Esophagus (tissue), 2 donors: Measurements from ENCODE around the gene CATSPERD. TPM values are rescaled to one million over a fixed set of nuclear protein-coding genes. Genes with fewer than 3 reads are reported as not detected.
"Not testable (repeated sequence)": the region's sequence is repeated elsewhere in the genome, so short reads cannot be mapped to it uniquely, and the experiment has no call there.

Experiments
- H3K27ac ChIP-seq, 2 donors: one replicate each; pipeline ENCODE4 v1.5.1; 2013; ENCODE audit warnings: low read depth in 2 of 2, mild to moderate bottlenecking in 2 of 2, inconsistent platforms in 1 of 2, low read length in 1 of 2, moderate library complexity in 1 of 2
- H3K27me3 ChIP-seq, 2 donors: one replicate each; pipeline ENCODE4 v1.6.1; 2013; ENCODE audit warnings: low read length in 2 of 2, control low read depth in 1 of 2, mild to moderate bottlenecking in 1 of 2; ENCODE audit not compliant: insufficient read depth in 2 of 2, control insufficient read depth in 1 of 2
- H3K36me3 ChIP-seq, 2 donors: one replicate each; pipeline ENCODE4 v1.6.1; 2013; ENCODE audit warnings: low read length in 1 of 2; ENCODE audit not compliant: control insufficient read depth in 2 of 2, insufficient read depth in 2 of 2
- H3K4me1 ChIP-seq, 2 donors: one replicate each; pipeline ENCODE4 v1.6.1; 2013; ENCODE audit warnings: low read length in 1 of 2; ENCODE audit not compliant: control insufficient read depth in 2 of 2, insufficient read depth in 2 of 2
- H3K4me3 ChIP-seq, 2 donors: one replicate each; pipeline ENCODE4 v1.5.1; 2013; ENCODE audit warnings: low read length in 2 of 2, mild to moderate bottlenecking in 2 of 2, low read depth in 1 of 2, moderate library complexity in 1 of 2
- H3K9me3 ChIP-seq, 2 donors: one replicate each; pipeline ENCODE4 v1.6.1; 2013; ENCODE audit warnings: mild to moderate bottlenecking in 2 of 2, low read depth in 1 of 2, low read length in 1 of 2, moderate library complexity in 1 of 2; ENCODE audit not compliant: control insufficient read depth in 2 of 2, insufficient read depth in 1 of 2
- WGBS, 2 donors: extraction: QIAGEN DNeasy Blood & Tissue Kit; methylation state at CpG; one replicate each; pipeline ENCODE4 v1.1.7; 2013; 5-methylcytosine and 5-hydroxymethylcytosine counted together
- polyA plus RNA-seq, 2 donors: library from polyadenylated mRNA; stranded (reverse); fragments of 200-250 nt; gene quantifications; one replicate each; pipeline ENCODE4 v1.2.3, GENCODE V29; 2013
- donor health status: healthy with polysubstance abuse.
- donor health status: Bipolar disorder and iron deficiency.

CATSPERD gene
- polyA plus RNA-seq, 2 donors, result not detected

DNA sequence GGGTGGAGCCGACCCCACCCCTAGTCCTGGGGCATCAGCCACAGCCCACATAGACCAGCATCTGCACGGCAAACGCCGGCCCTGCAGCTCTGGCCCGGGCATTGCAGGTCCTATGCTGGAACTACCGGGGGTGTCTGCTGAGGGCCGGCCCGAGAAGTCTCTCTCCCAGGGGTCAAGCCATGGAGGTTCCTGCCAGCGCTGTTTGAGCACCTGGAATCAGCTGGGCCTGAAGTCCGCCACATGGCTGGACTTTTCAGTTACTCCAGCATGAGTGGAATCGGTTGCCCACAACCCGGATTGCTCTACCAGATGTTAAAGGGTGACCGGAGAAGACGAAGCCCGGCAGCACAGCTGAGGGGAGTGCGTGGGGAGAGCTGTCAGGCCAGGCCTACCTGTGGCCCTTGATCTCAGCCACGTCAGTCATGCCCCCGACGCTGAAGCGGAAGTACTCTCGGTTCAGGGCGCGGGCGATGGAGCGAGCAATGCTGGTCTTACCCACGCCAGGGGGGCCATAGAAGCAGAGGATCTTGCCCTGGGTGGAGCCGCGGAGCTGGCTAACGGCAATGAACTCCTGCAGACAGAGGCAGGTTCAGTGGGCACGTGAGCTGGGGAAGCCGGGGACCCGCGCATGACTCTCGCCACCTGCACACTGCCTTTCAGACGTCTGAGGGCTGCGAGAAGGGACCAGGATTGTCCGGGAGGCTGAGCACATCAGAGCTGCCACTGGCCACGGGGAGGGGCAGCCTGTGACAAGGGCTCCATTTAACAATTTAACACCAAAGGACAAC lies 21.6 kb upstream of the CATSPERD start:
- Histone ChIP-seq H3K9me3 (no peaks in the 10 kb centered on the region), H3K36me3 (peaks cover 16 to 61% of the 10 kb centered on the region in 2 donors), H3K4me1 (no peaks in the 10 kb centered on the region), H3K27ac (no peak overlapping the region), H3K27me3 (no peaks in the 10 kb centered on the region), H3K4me3 (peak overlapping the region in 1 of 2 donors; percentile 5)
- 86 to 88% methylated on average over 38 of the region's 38 CpGs for WGBS, 2 donors

DNA sequence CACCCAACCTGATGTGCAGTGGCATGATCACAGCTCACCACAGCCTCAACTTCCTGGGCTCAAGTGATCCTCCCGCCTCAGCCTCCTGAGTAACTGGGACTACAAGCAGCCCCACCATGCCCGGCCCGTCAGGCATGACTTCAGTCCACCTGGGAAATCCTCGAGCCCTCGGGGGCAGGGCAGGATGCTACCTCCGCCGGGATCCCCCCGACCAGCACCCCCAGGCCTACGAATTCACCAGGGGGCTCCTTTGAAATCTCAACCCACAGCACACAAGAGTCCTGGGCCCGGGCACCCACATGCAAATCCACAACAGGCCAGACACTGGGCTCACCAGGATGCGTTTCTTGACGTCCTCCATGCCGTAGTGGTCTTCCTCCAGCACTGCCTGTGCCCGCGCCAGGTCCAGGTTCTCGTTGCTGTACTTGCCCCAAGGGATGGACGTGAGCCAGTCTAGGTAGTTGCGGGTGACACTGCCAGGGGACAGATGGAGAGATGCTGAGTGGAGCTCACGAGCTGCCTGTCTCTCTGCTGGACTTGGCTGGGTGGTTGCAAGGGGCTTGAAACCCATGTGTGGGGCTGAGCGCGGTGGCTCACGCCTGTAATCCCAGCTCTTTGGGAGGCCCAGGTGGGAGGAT lies 19.9 kb upstream of the CATSPERD start:
- WGBS, 2 donors, result 92 to 95% methylated on average over 22 of the region's 22 CpGs
- Histone ChIP-seq H3K36me3 (peaks cover 13 to 54% of the 10 kb centered on the region in 2 donors), H3K4me1 (no peaks in the 10 kb centered on the region)

GRCh38 chr19:5702053-5702410 lies 18.4 kb upstream of the CATSPERD start:
- WGBS, 2 donors, result 89 to 100% methylated on average over 2 to 20 of the region's 28 CpGs
- not testable (repeated sequence) for H3K4me3 ChIP-seq, H3K27ac ChIP-seq, H3K4me1 ChIP-seq, H3K9me3 ChIP-seq, H3K27me3 ChIP-seq
- H3K36me3 ChIP-seq, result peaks cover 7 to 52% of the 10 kb centered on the region in 2 donors

More for the DNA sequence above, 19.9 kb upstream of the CATSPERD start:
- Histone ChIP-seq H3K4me3 (no peak overlapping the region), H3K9me3 (no peaks in the 10 kb centered on the region), H3K27ac (no peak overlapping the region), H3K27me3 (no peaks in the 10 kb centered on the region)

- no peak overlapping the region for H3K27ac ChIP-seq
- no peaks in the 10 kb centered on the region for H3K9me3 ChIP-seq
- H3K4me1 ChIP-seq, result no peaks in the 10 kb centered on the region
- H3K4me3 ChIP-seq, result no peak overlapping the region
- WGBS, 2 donors, result 92 to 94% methylated on average over 40 of the region's 40 CpGs
- H3K27me3 ChIP-seq, result no peaks in the 10 kb centered on the region
- peaks cover 4 to 53% of the 10 kb centered on the region in 2 donors for H3K36me3 ChIP-seq
These were observed 16.3 kb upstream of the CATSPERD start for GRCh38 chr19:5703819-5704818.

GRCh38 chr19:5705552-5705951 lies 14.9 kb upstream of the CATSPERD start:
- Histone ChIP-seq H3K9me3 (no peaks in the 10 kb centered on the region), H3K36me3 (peaks cover 4 to 49% of the 10 kb centered on the region in 2 donors), H3K4me3 (no peak overlapping the region), H3K4me1 (no peaks in the 10 kb centered on the region), H3K27ac (no peak overlapping the region), H3K27me3 (no peaks in the 10 kb centered on the region)
- WGBS, 2 donors, result 87 to 92% methylated on average over 15 to 16 of the region's 16 CpGs

- Histone ChIP-seq H3K27ac (no peak overlapping the region), H3K9me3 (no peaks in the 10 kb centered on the region), H3K4me3 (no peak overlapping the region), H3K27me3 (no peaks in the 10 kb centered on the region), H3K36me3 (peaks cover 13 to 57% of the 10 kb centered on the region in 2 donors), H3K4me1 (no peaks in the 10 kb centered on the region)
- WGBS, 2 donors, result 93 to 94% methylated on average over 35 of the region's 35 CpGs
These were observed 13.4 kb upstream of the CATSPERD start for GRCh38 chr19:5706876-5707573.

DNA sequence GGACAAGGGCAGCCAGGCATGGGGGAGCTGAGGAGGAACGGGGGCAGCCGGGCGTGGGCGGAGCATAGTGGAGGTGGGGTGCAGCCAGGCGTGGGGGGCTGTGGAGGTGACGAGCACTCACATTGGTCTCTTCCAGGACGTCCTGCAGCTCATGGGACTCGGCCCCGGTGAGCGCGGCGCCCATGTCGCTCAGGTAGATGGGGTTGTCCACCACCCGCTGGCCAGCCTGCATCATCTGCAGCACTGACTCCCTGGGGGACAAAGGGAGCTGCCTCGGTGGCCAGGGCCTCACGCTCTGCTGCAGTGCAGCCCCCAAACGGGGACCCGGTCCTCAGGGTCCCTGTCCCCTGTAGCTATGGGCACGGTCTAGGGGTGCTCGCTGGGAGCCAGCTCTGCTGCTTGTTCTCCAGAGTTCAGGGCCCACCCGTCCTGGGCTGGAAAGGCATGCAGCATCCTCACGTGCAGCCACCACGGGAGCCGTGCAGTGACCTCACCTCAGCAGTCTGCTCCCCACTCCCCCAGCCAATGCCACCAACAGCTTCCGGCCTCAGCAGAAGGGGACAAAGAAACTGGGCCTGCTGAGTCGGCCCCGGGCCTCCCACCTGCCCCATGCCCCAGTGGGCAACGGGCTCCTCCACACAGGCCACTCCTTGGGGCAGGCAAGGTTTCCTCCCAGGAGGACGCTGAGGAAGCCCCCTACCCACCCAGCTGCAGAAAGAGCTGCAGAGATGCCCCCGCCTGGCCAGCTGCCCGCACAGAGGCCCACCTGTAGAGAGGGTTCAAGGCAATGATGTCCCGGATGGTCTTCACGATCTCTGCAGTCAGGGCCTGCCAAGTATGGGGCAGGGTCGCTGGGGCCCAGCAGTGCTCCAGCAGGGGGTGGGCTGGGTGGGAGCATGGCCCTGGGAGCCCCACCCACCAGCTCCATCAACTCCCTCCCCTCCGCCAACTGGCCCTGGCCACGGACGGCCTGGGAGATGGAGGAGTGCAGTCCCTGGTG lies 12.6 kb upstream of the CATSPERD start:
- H3K4me1 ChIP-seq, result no peaks in the 10 kb centered on the region
- WGBS, 2 donors, result 91 to 96% methylated on average over 37 of the region's 37 CpGs
- H3K36me3 ChIP-seq, result peaks cover 14 to 64% of the 10 kb centered on the region in 2 donors
- no peaks in the 10 kb centered on the region for H3K27me3 ChIP-seq
- no peak overlapping the region for H3K27ac ChIP-seq
- no peaks in the 10 kb centered on the region for H3K9me3 ChIP-seq
- no peak overlapping the region for H3K4me3 ChIP-seq

GRCh38 chr19:5711025-5711424 lies 9.4 kb upstream of the CATSPERD start:
- Histone ChIP-seq H3K4me3 (no peak overlapping the region), H3K4me1 (no peaks in the 10 kb centered on the region), H3K36me3 (peaks cover 23 to 46% of the 10 kb centered on the region in 2 donors), H3K9me3 (no peaks in the 10 kb centered on the region), H3K27me3 (no peaks in the 10 kb centered on the region), H3K27ac (no peak overlapping the region)
- WGBS, 2 donors, result 94% methylated on average over 8 of the region's 8 CpGs
